Astrocyte (in vitro differentiated cells and primary cell): ENCODE measurements around the gene ADAM22. TPM values are rescaled to one million over a fixed set of nuclear protein-coding genes. Genes with fewer than 3 reads are reported as not detected.

Experiments
- DNase-seq: peaks from one replicate; pipeline ENCODE4 v3.0.0-alpha.2; 2010; ENCODE audit warnings: low read depth
- FAIRE-seq: peaks from 2 replicates; lab custom pipeline; 2011; peaks lifted over from hg19 to GRCh38; lab: Jason Lieb, UNC
- H2AFZ ChIP-seq: 2 replicates; pipeline ENCODE4 v1.6.0; 2012; ENCODE audit warnings: low read depth, low read length, inconsistent platforms
- H3K27ac ChIP-seq: 2 replicates; pipeline ENCODE4 v1.5.1; 2011; ENCODE audit warnings: low read depth, low read length, inconsistent platforms
- H3K27me3 ChIP-seq: 2 replicates; pipeline ENCODE4 v1.6.0; 2011; ENCODE audit warnings: low read length, inconsistent platforms; ENCODE audit not compliant: insufficient read depth
- H3K36me3 ChIP-seq: 2 replicates; pipeline ENCODE4 v1.5.1; 2011; ENCODE audit warnings: low read length, inconsistent platforms; ENCODE audit not compliant: insufficient read depth
- H3K4me1 ChIP-seq: 2 replicates; pipeline ENCODE4 v1.5.1; 2011; ENCODE audit warnings: low read length, inconsistent platforms; ENCODE audit not compliant: insufficient read depth
- H3K4me2 ChIP-seq: 2 replicates; pipeline ENCODE4 v1.6.0; 2012; ENCODE audit warnings: low read length, inconsistent platforms
- H3K4me3 ChIP-seq: 2 replicates; pipeline ENCODE4 v1.5.1; 2011; ENCODE audit warnings: low read depth, mild to moderate bottlenecking, low read length, inconsistent platforms; ENCODE audit not compliant: insufficient read depth
- H3K79me2 ChIP-seq: 2 replicates; pipeline ENCODE4 v1.6.0; 2012; ENCODE audit warnings: mild to moderate bottlenecking, low read length, inconsistent platforms; ENCODE audit not compliant: insufficient read depth
- H3K9ac ChIP-seq: 2 replicates; pipeline ENCODE4 v1.6.0; 2012; ENCODE audit warnings: mild to moderate bottlenecking, low read length, inconsistent platforms
- H3K9me3 ChIP-seq: 2 replicates; pipeline ENCODE4 v1.5.1; 2012; ENCODE audit warnings: low read depth, mild to moderate bottlenecking, low read length, inconsistent platforms; ENCODE audit not compliant: insufficient read depth
- H4K20me1 ChIP-seq: 2 replicates; pipeline ENCODE4 v1.6.0; 2012; ENCODE audit warnings: low read length, inconsistent platforms; ENCODE audit not compliant: insufficient read depth
- H3K27ac Mint-ChIP-seq: one replicate; pipeline ENCODE4 v1.8.0; 2021; ENCODE audit warnings: mild to moderate bottlenecking, mixed read lengths; ENCODE audit not compliant: unreplicated experiment
- H3K27me3 Mint-ChIP-seq: one replicate; pipeline ENCODE4 v1.8.0; 2021; ENCODE audit warnings: low read depth, mixed read lengths; ENCODE audit not compliant: unreplicated experiment
- H3K36me3 Mint-ChIP-seq: one replicate; pipeline ENCODE4 v1.8.0; 2021; ENCODE audit warnings: low read depth, mixed read lengths; ENCODE audit not compliant: unreplicated experiment
- H3K4me1 Mint-ChIP-seq: one replicate; pipeline ENCODE4 v1.8.0; 2021; ENCODE audit warnings: low read depth, mixed read lengths; ENCODE audit not compliant: unreplicated experiment
- H3K4me3 Mint-ChIP-seq: one replicate; pipeline ENCODE4 v1.8.0; 2021; ENCODE audit warnings: mild to moderate bottlenecking, moderate library complexity, mixed read lengths; ENCODE audit not compliant: unreplicated experiment
- H3K9me3 Mint-ChIP-seq: one replicate; pipeline ENCODE4 v1.8.0; 2021; ENCODE audit warnings: mild to moderate bottlenecking, mixed read lengths; ENCODE audit not compliant: unreplicated experiment
- EZH2 ChIP-seq: IDR thresholded peaks from 2 replicates; pipeline ENCODE4 v1.6.1; 2012; ENCODE audit warnings: mild to moderate bottlenecking, low read length, inconsistent platforms; ENCODE audit not compliant: insufficient read depth
- total RNA-seq: library from RNA; stranded (reverse); gene quantifications from 2 replicates; pipeline ENCODE4 v1.2.1, GENCODE V29; 2021
- TF ChIP-seq, protein P1 (sequence below): IDR thresholded peaks from 2 replicates; pipeline ENCODE4 v1.5.1; 2011; ENCODE audit warnings: low read depth, mild to moderate bottlenecking, inconsistent platforms, low read length, moderate library complexity; ENCODE audit not compliant: insufficient read depth

Gene ADAM22
- total RNA-seq, 1 donor from 2014 or later = 1.5 TPM

DNA sequence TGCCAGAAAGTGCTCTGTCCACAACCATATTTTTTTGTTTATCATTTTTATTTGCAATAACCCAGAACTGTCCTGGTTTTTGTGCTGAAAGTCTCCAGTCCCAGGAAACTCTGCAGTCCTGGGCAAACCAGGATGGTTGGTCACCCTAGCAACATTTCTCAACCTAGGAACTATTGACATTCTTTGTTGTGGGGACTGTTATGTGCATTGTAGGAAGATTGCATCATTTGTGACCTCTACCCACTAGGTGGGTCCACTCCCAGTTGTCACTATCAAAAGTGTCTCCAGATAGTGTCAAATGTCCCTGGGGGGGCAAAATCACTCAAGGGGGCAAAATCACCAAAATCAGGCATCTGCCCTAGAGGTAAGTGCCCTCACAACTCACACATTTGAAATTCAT, 299.8 kb downstream of the ADAM22 start:
- H3K9me3 Mint-ChIP-seq = no peaks in the 10 kb centered on the region
- no peak overlapping the region for H3K4me2 ChIP-seq
- H3K27ac Mint-ChIP-seq = no peak overlapping the region
- no peaks in the 10 kb centered on the region for H3K4me1 Mint-ChIP-seq
- TF ChIP-seq EZH2 = no peak
- TF ChIP-seq, protein P1, sequence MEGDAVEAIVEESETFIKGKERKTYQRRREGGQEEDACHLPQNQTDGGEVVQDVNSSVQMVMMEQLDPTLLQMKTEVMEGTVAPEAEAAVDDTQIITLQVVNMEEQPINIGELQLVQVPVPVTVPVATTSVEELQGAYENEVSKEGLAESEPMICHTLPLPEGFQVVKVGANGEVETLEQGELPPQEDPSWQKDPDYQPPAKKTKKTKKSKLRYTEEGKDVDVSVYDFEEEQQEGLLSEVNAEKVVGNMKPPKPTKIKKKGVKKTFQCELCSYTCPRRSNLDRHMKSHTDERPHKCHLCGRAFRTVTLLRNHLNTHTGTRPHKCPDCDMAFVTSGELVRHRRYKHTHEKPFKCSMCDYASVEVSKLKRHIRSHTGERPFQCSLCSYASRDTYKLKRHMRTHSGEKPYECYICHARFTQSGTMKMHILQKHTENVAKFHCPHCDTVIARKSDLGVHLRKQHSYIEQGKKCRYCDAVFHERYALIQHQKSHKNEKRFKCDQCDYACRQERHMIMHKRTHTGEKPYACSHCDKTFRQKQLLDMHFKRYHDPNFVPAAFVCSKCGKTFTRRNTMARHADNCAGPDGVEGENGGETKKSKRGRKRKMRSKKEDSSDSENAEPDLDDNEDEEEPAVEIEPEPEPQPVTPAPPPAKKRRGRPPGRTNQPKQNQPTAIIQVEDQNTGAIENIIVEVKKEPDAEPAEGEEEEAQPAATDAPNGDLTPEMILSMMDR = no peak
- no peaks in the 10 kb centered on the region for H3K27me3 ChIP-seq
- H3K36me3 ChIP-seq = no peaks in the 10 kb centered on the region
- H4K20me1 ChIP-seq = no peaks in the 10 kb centered on the region
- no peaks in the 10 kb centered on the region for H3K79me2 ChIP-seq
- no peak overlapping the region for H3K27ac ChIP-seq
- no peak for FAIRE-seq
- H3K36me3 Mint-ChIP-seq = no peaks in the 10 kb centered on the region
- H3K4me3 Mint-ChIP-seq = no peak overlapping the region
- no peak for DNase-seq
- no peak overlapping the region for H2AFZ ChIP-seq
- H3K9ac ChIP-seq = no peak overlapping the region
- H3K4me3 ChIP-seq = no peak overlapping the region
- H3K27me3 Mint-ChIP-seq = no peaks in the 10 kb centered on the region
- H3K9me3 ChIP-seq = no peaks in the 10 kb centered on the region
- H3K4me1 ChIP-seq = no peaks in the 10 kb centered on the region

GRCh38 chr7:88239852-88240251, 305.8 kb downstream of the ADAM22 start:
- Histone ChIP-seq H3K36me3 (no peaks in the 10 kb centered on the region), H3K4me3 (no peak overlapping the region), H3K27me3 (no peaks in the 10 kb centered on the region), H3K9ac (no peak overlapping the region), H4K20me1 (no peaks in the 10 kb centered on the region), H3K9me3 (no peaks in the 10 kb centered on the region), H3K4me2 (no peak overlapping the region), H3K4me1 (no peaks in the 10 kb centered on the region), H3K79me2 (no peaks in the 10 kb centered on the region), H2AFZ (no peak overlapping the region), H3K27ac (no peak overlapping the region)
- DNase-seq = no peak
- FAIRE-seq = no peak
- Mint-ChIP-seq H3K9me3 (no peaks in the 10 kb centered on the region), H3K4me1 (no peaks in the 10 kb centered on the region), H3K4me3 (no peak overlapping the region), H3K36me3 (no peaks in the 10 kb centered on the region), H3K27ac (no peak overlapping the region), H3K27me3 (no peaks in the 10 kb centered on the region)
- TF ChIP-seq, protein P1 = no peak
- no peak for TF ChIP-seq EZH2

DNA sequence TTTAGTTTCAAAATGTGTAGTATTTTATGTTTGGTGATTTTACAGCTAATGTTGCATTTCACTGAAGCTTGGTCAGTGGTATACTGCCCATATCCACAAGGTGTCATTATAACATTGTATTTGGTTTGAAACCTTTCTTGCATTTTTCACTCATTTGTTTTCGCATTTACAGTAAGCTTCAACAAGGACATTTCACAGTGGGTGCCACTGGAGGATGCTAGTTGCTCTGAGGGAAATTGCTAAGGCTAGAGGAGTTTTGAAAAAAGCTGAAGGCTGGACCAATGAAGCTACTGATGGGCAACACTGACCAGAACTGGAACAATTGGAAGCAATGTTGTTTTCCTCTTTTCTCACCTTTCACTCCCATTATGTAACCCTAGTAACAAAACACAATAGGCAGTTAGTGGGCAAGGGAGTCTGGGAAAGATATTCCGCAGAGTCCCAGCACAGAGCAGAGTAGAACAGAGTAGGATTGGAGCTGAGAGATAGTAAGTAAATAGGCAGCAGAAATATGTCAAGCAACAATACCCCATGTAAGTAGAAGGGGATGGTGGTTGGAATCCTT, 309.4 kb downstream of the ADAM22 start:
- no peak overlapping the region for H3K27ac ChIP-seq
- Mint-ChIP-seq H3K4me1 (no peaks in the 10 kb centered on the region), H3K4me3 (no peak overlapping the region), H3K27ac (no peak overlapping the region), H3K27me3 (no peaks in the 10 kb centered on the region), H3K9me3 (no peaks in the 10 kb centered on the region), H3K36me3 (no peaks in the 10 kb centered on the region)
- FAIRE-seq = no peak
- no peaks in the 10 kb centered on the region for H3K9me3 ChIP-seq
- H3K4me1 ChIP-seq = no peaks in the 10 kb centered on the region
- H3K79me2 ChIP-seq = no peaks in the 10 kb centered on the region
- H2AFZ ChIP-seq = no peak overlapping the region
- no peak for TF ChIP-seq EZH2
- TF ChIP-seq, protein P1 = peak; percentile 86
- no peaks in the 10 kb centered on the region for H3K27me3 ChIP-seq
- H4K20me1 ChIP-seq = no peaks in the 10 kb centered on the region
- no peak overlapping the region for H3K4me2 ChIP-seq
- no peaks in the 10 kb centered on the region for H3K36me3 ChIP-seq
- H3K9ac ChIP-seq = no peak overlapping the region
- no peak overlapping the region for H3K4me3 ChIP-seq
- DNase-seq = peak; percentile 42
